Activated CD4-positive, alpha-beta T cell treated with anti-CD3 and anti-CD28 coated beads for 24 hours (primary cell): ENCODE data around the gene TPCN1.

Source experiments
- DNase-seq, 2 donors: peaks; one replicate each; pipeline ENCODE4 v3.0.0-alpha.2; 2020; ENCODE audit warnings: low read depth in 2 of 2

The TPCN1 gene

DNA sequence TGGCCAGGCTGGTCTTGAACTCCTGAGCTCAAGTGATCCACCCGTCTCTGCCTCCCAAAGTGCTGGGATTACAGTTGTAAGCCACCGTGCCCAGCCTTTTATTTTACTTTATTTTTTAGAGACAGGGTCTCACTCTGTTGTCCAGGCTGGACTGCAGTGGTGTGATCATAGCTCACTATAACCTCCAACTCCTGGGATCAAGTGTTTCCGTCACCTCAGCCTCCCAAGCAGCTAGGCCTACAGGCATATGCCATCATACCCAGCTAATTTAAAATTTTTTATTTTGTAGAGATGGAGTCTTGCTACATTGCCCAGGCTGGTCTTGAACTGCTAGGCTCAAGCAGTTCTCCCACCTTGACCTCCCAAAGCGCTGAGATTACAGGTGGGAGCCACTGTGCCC lies 3.7 kb downstream of the TPCN1 start:
- no peak for DNase-seq

DNA sequence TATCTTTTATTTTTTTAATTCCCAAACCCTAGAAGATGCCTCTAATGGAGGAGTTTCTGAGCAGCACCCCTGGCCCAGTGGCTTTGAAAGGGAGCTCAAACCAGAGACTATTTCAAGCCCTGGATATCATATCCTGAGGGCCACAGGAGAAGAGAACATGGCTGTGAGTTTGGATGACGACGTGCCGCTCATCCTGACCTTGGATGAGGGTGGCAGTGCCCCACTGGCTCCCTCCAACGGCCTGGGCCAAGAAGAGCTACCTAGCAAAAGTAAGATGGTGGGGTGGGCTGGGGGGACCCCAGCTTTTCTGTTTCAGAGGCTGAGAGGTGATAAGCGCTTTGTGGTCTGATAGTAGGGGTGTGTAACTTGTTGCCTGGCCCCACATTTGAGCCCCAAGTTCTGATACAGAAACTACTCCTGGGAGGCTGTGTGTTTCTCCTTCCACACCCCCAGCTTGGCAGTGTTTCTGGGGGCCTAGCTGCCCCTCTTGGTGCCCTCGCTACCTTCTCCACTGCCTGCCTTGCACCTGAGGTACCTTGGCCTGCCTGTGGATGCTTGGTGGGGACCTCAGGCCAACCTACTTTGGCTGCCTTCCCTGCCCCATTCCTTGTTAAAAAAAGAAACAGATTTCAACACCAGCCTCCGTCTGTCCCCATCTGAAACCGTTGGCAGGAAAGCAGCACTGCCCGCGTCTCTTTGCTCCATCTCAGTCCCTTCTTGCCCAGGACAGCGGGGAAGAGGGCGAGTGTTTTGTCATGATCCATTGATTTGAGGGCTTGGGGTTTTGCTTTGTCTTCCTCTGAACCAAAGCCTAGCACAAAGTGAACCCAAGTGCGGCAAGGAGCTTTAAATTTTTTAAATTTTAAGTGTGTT lies 5.7 kb downstream of the TPCN1 start:
- no peak for DNase-seq

DNA sequence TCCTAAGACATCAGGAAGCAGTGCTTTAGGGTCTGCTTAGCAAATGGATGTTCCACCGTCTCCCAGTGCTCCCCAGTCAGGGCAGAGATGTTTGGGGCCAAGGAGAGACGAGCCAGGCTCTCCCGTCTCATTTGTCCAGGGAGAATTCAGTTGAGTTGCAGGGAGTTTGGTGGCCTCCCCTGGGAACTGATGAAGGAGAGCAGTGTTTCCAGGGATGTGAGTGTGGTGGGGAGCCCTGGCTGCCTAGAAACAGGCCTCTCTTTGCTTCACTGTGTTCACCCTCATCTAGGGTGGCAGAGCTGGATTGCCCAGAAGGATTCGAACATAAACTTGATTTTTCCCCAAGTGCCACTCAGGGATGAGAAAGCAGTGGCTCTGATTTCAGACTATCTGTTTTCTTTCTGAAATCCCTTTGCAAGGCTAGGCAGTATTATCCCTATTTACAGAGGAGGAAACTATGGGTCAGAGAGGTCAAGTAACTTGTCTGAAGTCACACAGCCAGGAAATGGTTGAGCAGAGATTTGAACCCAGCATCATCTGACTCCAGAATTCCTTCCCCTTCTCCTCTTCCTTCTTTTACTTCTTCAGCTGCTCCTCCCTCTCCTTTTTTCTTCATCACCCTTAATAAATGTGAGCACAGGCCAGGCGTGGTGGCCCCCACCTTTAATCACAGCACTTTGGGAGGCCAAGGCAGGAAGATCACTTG lies 6.6 kb downstream of the TPCN1 start:
- no peak for DNase-seq

DNA sequence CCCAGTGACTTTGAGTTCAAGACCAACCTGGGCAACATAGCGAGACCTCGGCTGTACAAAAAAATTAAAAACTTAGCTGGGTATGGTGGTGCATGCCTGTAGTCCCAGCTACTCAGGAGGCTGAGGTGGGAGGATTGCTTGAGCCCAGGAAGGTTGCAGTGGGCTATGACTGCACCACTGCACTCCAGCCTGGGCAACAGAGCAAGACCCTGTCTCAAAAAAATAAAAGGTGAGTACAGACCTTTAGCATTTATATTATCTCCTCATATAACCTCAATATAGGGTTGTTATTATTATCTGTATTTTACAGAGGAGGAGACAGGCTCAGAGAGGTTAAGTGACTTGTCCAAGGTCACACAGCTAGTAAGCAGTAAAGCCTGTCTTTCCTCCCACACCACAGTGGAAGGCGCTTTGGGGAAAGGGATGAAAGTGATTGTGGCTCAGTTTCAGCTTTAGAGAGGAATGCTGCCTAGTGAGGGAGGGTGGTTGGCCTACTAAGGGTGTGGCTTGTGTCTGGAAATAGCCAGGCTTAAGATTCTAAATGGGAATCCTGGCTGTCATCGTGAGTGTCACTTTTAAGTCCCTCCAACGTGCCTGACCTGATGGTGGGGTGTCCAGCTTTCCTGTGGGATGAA lies 7.2 kb downstream of the TPCN1 start:
- DNase-seq = no peak

- DNase-seq = no peak
Observed at GRCh38 chr12:113230315-113231234, 9.3 kb downstream of the TPCN1 start.

DNA sequence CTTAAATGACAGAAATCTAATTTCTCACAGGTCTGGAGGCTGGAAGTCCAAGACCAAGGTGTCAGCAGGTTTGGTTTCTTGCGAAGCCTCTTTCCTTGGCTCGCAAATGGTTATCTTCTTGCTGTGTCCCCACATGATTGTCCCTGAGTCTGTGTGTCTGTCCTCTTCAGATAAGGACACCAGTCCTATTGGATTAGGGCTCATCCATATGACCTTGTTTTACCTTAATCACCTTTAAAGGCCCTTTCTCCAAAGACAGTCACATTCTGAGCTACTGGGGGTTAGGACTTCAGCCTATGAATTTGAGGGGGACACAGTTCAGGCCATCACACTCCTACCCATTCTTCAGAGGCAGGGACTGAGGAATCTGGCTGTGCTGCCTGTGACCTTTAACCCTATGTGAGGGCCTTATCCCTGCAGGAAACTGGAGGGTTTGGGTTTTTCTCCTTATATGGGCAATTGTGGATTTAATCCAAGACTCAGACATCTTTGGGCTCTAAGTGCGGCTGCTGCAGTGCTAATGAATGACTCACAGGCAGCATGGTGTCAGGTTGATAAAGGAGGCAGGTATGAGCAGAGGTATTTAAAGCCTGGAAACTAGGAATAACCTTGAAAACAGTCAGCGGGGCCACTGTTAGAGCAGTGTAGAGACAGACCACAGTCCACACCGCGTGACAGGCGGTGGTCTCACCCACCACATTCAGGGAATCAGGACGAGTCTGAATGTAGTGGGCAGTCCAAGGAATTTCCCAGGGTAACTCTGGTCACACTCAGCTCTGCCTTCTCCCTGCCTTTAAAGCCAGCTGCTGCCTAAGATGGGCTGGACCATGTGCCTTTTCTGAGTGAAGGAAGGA lies 10.2 kb downstream of the TPCN1 start:
- DNase-seq = no peak

DNA sequence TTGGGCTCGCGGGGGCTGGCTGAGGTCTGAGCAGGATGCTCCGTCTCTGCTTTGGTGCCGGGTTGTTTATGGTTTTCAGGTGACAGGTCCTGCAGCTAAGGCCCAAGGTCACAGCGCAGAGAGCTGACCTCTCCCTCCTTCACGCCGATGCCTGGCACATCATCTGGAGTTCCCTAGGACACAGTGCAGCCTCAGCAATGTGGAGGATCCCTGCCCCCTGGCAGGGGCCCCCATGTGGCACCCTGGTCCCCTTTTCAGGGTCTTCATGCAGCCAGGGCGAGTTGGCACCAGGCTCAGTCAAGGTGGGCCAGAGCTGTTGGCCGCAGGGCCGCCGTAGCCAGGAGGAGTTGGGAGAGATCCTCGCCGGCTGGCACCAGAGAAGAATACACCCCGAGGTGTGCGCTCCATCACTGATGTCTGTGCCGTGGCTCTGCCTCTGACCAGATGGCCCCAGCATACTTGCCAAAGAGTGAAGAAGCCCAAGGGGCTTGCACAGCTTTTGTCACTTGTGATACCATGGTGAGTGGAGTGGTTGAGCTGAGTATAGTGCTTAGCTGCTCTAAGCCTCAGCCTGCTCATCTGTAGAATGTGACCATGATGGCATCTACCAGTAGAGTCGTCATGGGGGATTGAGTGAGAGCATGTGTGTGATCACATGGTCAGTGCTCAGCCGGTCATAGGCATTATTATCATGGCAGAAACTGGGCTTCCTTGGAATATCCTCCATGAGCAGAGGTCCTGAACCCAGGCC lies 11.0 kb downstream of the TPCN1 start:
- DNase-seq = no peak

DNA sequence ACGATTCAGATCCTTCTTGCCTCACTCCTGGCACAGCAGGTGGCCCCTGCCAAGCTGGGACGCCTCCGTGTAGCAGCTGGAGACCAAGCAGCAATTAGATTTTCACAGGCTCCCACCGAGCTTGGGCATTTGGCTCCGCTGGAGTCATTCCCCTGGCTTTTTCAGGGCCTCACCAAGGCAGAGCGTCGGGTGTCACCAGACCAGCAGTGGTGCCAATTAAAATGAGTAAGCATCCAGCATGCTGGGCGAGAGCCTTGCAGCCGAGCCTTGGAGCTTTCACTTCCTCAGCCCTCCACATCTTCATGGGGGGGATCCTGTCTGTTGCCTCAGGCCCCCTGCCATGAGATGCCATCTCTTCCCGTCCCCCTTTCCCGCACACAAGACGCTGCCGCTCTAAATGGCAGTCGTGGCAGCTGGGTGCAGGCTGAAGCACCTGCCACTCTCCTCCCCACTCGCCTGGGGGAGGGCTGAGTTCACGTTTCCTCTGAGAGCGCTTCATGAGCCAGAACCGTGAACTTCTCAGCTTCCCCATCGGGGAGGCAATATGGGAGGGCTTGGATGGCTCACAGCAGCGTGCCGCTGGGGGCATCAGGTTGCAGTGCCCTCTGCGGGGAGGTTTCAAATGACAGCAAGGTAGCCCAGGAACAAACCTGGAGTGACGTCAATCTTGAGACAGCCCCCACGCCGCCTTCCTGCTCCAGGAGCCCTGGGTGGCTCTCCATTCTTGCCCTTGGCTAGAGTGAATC lies 11.7 kb downstream of the TPCN1 start:
- DNase-seq = peak; percentile 26 to 39

GRCh38 chr12:113233967-113234366 lies 12.7 kb downstream of the TPCN1 start:
- DNase-seq = no peak

- DNase-seq = no peak
Observed at GRCh38 chr12:113234483-113234882, 13.2 kb downstream of the TPCN1 start.

GRCh38 chr12:113235976-113236375 lies 14.7 kb downstream of the TPCN1 start:
- DNase-seq = no peak

- DNase-seq = no peak
Observed at GRCh38 chr12:113236539-113237399, 15.5 kb downstream of the TPCN1 start.

DNA sequence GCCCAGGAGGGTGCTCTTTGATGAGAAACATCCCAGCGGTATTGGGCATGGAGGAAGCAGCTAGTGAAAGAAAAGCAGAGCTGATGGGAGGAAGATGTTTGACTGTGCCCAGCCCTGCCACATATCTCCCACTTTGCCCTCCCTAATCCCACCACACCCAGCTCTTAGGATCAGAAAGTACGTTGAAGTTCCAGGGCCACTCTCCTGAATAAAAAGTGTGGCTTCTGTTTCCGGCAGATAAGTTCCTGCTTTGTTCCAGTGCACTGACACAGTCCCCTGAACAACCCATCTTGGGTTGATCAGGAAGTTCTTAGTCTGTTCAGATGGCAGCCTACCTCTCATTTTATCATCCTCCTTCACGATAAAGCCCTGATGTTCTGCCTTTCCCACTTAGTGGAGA lies 16.5 kb downstream of the TPCN1 start:
- no peak for DNase-seq

DNA sequence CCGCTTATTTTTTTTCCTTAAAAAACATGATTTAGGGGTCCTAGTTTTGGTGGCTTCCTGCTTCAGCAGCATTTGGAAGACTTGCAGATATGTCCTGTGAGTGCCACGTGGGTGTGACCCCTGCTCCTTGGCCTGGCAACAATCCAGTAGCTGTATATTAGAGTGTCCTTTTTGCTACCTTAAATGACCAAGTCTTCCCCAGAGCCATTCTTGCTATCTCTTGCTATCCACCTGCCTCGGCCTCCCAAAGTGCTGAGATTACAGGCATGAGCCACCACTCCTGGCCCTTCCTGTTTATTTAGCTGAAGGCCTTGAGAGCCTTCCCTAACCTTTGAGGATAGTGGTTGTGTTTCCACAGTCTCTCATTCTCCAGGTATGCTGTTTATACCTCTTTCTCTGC lies 17.0 kb downstream of the TPCN1 start:
- no peak for DNase-seq

DNA sequence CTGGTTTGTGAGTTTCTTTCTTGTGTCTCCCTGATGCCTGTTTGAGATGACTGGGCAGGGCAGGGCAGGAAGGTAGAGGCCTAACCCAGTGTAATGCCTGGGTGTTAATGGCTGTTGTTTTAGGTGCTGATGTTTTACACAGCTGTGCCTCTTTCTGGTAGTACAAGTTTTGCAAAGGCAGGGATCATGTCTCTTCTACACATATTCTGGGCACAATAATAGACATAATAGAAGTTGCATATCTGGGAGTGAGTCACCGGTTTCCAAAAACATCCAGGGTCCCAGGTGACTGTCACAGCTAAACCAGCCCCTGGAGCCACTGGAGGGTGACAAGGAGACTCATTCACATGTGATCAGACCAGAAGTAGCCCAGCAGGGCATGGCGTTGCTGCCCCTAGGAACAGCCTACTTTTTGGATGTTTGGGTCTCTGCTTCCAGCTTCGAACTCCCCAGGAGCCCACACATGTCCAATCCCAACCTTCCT lies 18.1 kb downstream of the TPCN1 start:
- no peak for DNase-seq

- no peak for DNase-seq
Observed at GRCh38 chr12:113239811-113240331, 18.6 kb downstream of the TPCN1 start.

DNA sequence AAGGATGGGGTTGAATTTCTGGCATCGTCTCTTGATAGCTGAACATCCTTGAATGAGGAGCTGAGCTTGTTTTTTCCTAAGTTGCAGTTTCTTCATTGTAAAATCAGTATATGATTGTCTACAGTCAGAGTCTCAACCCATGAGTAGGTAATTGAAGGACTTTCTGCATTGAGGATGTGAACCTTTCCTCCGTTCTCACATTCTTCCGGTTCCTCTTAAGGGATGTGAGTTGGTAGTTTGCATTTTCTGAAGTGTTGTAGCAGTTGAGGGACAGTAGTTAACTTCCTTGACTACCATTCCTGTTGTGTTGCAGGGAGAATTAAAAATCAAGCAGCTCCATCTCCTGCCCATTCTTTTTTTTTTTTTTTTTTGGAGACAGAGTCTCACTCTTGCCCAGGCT lies 19.1 kb downstream of the TPCN1 start:
- no peak for DNase-seq
